ENCODE measurements around the gene MAMSTR.
"Not testable (repeated sequence)": the region's sequence is repeated elsewhere in the genome, so short reads cannot be mapped to it uniquely, and the experiment has no call there.

The MAMSTR gene

GRCh38 chr19:48716562-48717291, 2.8 kb downstream of the MAMSTR start:
- DNase-seq = no peak

GRCh38 chr19:48715681-48716171, 3.8 kb downstream of the MAMSTR start:
- DNase-seq = no peak

- DNase-seq = no peak
Measured at GRCh38 chr19:48714759-48715675, 4.5 kb downstream of the MAMSTR start.

GRCh38 chr19:48713864-48714755, 5.4 kb downstream of the MAMSTR start:
- peak; percentile 99 for DNase-seq

GRCh38 chr19:48713041-48713863, 6.3 kb downstream of the MAMSTR start:
- DNase-seq = no peak

- DNase-seq = no peak
Measured at GRCh38 chr19:48711106-48711662, 8.3 kb downstream of the MAMSTR start.

- no peak for DNase-seq
Measured at GRCh38 chr19:48708471-48708870, 11.1 kb downstream of the MAMSTR start.

- DNase-seq = no peak
Measured at GRCh38 chr19:48705431-48705830, 14.1 kb downstream of the MAMSTR start.

- no peak for DNase-seq
Measured at GRCh38 chr19:48703316-48703715, 16.2 kb downstream of the MAMSTR start.

GRCh38 chr19:48702701-48703100, 16.8 kb downstream of the MAMSTR start:
- DNase-seq = no peak

- DNase-seq = no peak
Measured at GRCh38 chr19:48698046-48698445, 21.5 kb downstream of the MAMSTR start.

- DNase-seq = no peak
Measured at GRCh38 chr19:48696353-48697010, 23.0 kb downstream of the MAMSTR start.

- DNase-seq = peak; percentile 55
Measured at GRCh38 chr19:48695743-48696352, 23.7 kb downstream of the MAMSTR start, which contains the start of gene FUT2. Gene FUT2, plus strand, starts transcription at chr19:48695971. Its CDS starts 6,986 bp downstream, at chr19:48702957.

- DNase-seq = not testable (repeated sequence)
Measured at GRCh38 chr19:48693629-48694028, 25.9 kb downstream of the MAMSTR start.

- no peak for DNase-seq
Measured at GRCh38 chr19:48689449-48689848, 30.1 kb downstream of the MAMSTR start.

GRCh38 chr19:48687776-48688175, 31.7 kb downstream of the MAMSTR start:
- no peak for DNase-seq

- not testable (repeated sequence) for DNase-seq
Measured at GRCh38 chr19:48686637-48687036, 32.9 kb downstream of the MAMSTR start.

GRCh38 chr19:48686088-48686487, 33.4 kb downstream of the MAMSTR start:
- no peak for DNase-seq

GRCh38 chr19:48685583-48685982, 33.9 kb downstream of the MAMSTR start:
- no peak for DNase-seq

- DNase-seq = no peak
Measured at GRCh38 chr19:48683349-48683748, 36.2 kb downstream of the MAMSTR start.
